Neural cell (in vitro differentiated cells): ENCODE measurements around the gene FPR1. TPM values are rescaled to one million over a fixed set of nuclear protein-coding genes. Genes with fewer than 3 reads are reported as not detected.

ENCODE experiments used
- H2AFZ ChIP-seq: fragments of 200-600, 300-800 bp; sonication (generic), shearing (Covaris generic); 2 replicates; pipeline ENCODE4 v1.6.0; 2014; ENCODE audit warnings: low read depth, mild to moderate bottlenecking, antibody characterized with exemption, low read length, moderate library complexity
- H3F3A ChIP-seq: fragments of 200-600 bp; shearing (Covaris generic); 2 replicates; pipeline ENCODE4 v1.6.1; 2016; ENCODE audit warnings: mild to moderate bottlenecking, moderate library complexity, mixed read lengths, antibody characterized with exemption, low read length; ENCODE audit not compliant: insufficient read depth, poor library complexity, severe bottlenecking
- H3K27ac ChIP-seq: fragments of 200-600, 300-800 bp; sonication (generic), shearing (Covaris generic); 2 replicates; pipeline ENCODE4 v1.5.1; 2014; ENCODE audit warnings: mild to moderate bottlenecking, low read length, moderate library complexity
- H3K27me3 ChIP-seq: fragments of 300-800, 200-600 bp; sonication (generic), shearing (Covaris generic); 2 replicates; pipeline ENCODE4 v1.6.0; 2014; ENCODE audit warnings: mild to moderate bottlenecking, low read depth, low read length, moderate library complexity; ENCODE audit not compliant: insufficient read depth
- H3K36me3 ChIP-seq: fragments of 300-800, 200-600 bp; sonication (generic), shearing (Covaris generic); 2 replicates; pipeline ENCODE4 v1.5.1; 2014; ENCODE audit warnings: mild to moderate bottlenecking, antibody characterized with exemption, low read length, moderate library complexity; ENCODE audit not compliant: insufficient read depth
- H3K4me2 ChIP-seq: fragments of 300-800, 200-600 bp; sonication (generic), shearing (Covaris generic); 2 replicates; pipeline ENCODE4 v1.6.0; 2014; ENCODE audit warnings: mild to moderate bottlenecking, low read length
- H3K4me3 ChIP-seq: fragments of 300-800, 200-600 bp; sonication (generic), shearing (Covaris generic); 2 replicates; pipeline ENCODE4 v1.5.1; 2014; ENCODE audit warnings: mild to moderate bottlenecking, low read length, moderate library complexity
- H3K79me2 ChIP-seq: fragments of 200-600 bp; shearing (Covaris generic); replicated peaks from 2 replicates; pipeline ENCODE4 v1.6.0; 2014; ENCODE audit warnings: mild to moderate bottlenecking, low read length, moderate library complexity; ENCODE audit not compliant: insufficient read depth
- H3K9ac ChIP-seq: fragments of 300-800, 200-600 bp; sonication (generic), shearing (Covaris generic); 2 replicates; pipeline ENCODE4 v1.6.1; 2016; ENCODE audit warnings: mild to moderate bottlenecking, low read length, mixed read lengths
- H3K9me2 ChIP-seq: fragments of 200-600 bp; shearing (Covaris generic); 2 replicates; pipeline ENCODE4 v1.6.1; 2016; ENCODE audit warnings: mild to moderate bottlenecking, low read length, mixed read lengths; ENCODE audit not compliant: insufficient read depth
- H3K9me3 ChIP-seq: fragments of 200-600, 300-800 bp; sonication (generic), shearing (Covaris generic); 2 replicates; pipeline ENCODE4 v1.6.1; 2016; ENCODE audit warnings: mild to moderate bottlenecking, mixed run types, low read length, moderate library complexity, mixed read lengths
- H4K20me1 ChIP-seq: fragments of 200-600 bp; shearing (Covaris generic); 2 replicates; pipeline ENCODE4 v1.6.1; 2016; ENCODE audit warnings: mild to moderate bottlenecking, mixed run types; ENCODE audit not compliant: insufficient read depth
- EP300 ChIP-seq: fragments of 450-650 bp; conservative IDR thresholded peaks from 2 replicates; pipeline ENCODE4 v1.6.1; 2014; ENCODE audit warnings: antibody characterized with exemption, mild to moderate bottlenecking, moderate library complexity; ENCODE audit not compliant: poor library complexity, severe bottlenecking
- EZH2 ChIP-seq: fragments of 200-600, 300-800 bp; shearing (Covaris generic), sonication (generic); IDR thresholded peaks from 2 replicates; pipeline ENCODE4 v1.6.1; 2014; ENCODE audit warnings: antibody characterized with exemption, low read length, borderline replicate concordance, mild to moderate bottlenecking; ENCODE audit not compliant: insufficient read depth, poor library complexity, severe bottlenecking
- MXI1 ChIP-seq: fragments of 450-650 bp; conservative IDR thresholded peaks from 2 replicates; pipeline ENCODE4 v1.6.1; 2014; ENCODE audit warnings: antibody characterized with exemption, mild to moderate bottlenecking; ENCODE audit not compliant: poor library complexity, severe bottlenecking
- POLR2AphosphoS5 ChIP-seq: IDR thresholded peaks from 2 replicates; pipeline ENCODE4 v1.6.1; 2012
- RAD21 ChIP-seq: fragments of 450-650 bp; conservative IDR thresholded peaks from 2 replicates; pipeline ENCODE4 v1.6.1; 2014; ENCODE audit warnings: antibody characterized with exemption, mild to moderate bottlenecking, moderate library complexity
- SMC3 ChIP-seq: fragments of 450-650 bp; conservative IDR thresholded peaks from 2 replicates; pipeline ENCODE4 v1.6.1; 2014; ENCODE audit warnings: antibody characterized with exemption, mild to moderate bottlenecking, moderate library complexity; ENCODE audit not compliant: poor library complexity
- TAF1 ChIP-seq: IDR thresholded peaks from 2 replicates; pipeline ENCODE4 v1.6.1; 2012; ENCODE audit warnings: low read depth
- polyA plus RNA-seq: library from polyadenylated mRNA; depleted of rRNA; stranded (reverse); fragments of >200 nt; gene quantifications from 2 replicates; pipeline ENCODE4 v1.2.3, GENCODE V29; 2014
- TF ChIP-seq, protein P1 (sequence below): fragments of 450-650 bp; IDR thresholded peaks from 2 replicates; pipeline ENCODE4 v1.5.1; 2014; ENCODE audit warnings: antibody characterized with exemption, mild to moderate bottlenecking, moderate library complexity; ENCODE audit not compliant: poor library complexity, severe bottlenecking
- TF ChIP-seq, protein P2 (sequence below): IDR thresholded peaks from 2 replicates; pipeline ENCODE4 v1.6.1; 2012; ENCODE audit warnings: borderline replicate concordance

The FPR1 gene
- polyA plus RNA-seq, 1 donor from 2014 or later, result not detected

DNA sequence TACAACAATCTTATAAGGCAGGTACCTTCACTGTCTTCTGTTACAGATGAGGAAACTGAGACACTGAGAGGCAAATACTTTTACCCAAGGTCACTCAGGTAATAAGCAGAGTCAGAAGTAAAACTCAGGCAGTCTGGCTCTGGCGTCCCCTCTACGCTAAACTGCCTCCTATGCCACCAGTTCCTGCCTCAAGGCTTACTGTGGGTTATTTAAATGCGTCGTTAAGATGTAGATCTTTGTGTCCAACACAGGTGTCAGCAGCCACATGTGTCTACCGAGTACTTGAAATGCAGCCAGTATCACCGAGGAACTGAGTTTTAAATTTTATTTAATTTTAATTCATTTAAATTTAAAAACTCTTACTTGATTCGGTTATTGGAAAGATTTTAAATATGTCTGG, 29.8 kb downstream of the FPR1 start:
- peaks cover 43% of the 10 kb centered on the region for H3K27me3 ChIP-seq
- no peaks in the 10 kb centered on the region for H3F3A ChIP-seq
- TF ChIP-seq POLR2AphosphoS5, result no peak
- no peak for TF ChIP-seq RAD21
- no peak for TF ChIP-seq EP300
- TF ChIP-seq, protein P1, sequence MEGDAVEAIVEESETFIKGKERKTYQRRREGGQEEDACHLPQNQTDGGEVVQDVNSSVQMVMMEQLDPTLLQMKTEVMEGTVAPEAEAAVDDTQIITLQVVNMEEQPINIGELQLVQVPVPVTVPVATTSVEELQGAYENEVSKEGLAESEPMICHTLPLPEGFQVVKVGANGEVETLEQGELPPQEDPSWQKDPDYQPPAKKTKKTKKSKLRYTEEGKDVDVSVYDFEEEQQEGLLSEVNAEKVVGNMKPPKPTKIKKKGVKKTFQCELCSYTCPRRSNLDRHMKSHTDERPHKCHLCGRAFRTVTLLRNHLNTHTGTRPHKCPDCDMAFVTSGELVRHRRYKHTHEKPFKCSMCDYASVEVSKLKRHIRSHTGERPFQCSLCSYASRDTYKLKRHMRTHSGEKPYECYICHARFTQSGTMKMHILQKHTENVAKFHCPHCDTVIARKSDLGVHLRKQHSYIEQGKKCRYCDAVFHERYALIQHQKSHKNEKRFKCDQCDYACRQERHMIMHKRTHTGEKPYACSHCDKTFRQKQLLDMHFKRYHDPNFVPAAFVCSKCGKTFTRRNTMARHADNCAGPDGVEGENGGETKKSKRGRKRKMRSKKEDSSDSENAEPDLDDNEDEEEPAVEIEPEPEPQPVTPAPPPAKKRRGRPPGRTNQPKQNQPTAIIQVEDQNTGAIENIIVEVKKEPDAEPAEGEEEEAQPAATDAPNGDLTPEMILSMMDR, result no peak
- TF ChIP-seq SMC3, result no peak
- TF ChIP-seq EZH2, result no peak
- TF ChIP-seq, protein P2, sequence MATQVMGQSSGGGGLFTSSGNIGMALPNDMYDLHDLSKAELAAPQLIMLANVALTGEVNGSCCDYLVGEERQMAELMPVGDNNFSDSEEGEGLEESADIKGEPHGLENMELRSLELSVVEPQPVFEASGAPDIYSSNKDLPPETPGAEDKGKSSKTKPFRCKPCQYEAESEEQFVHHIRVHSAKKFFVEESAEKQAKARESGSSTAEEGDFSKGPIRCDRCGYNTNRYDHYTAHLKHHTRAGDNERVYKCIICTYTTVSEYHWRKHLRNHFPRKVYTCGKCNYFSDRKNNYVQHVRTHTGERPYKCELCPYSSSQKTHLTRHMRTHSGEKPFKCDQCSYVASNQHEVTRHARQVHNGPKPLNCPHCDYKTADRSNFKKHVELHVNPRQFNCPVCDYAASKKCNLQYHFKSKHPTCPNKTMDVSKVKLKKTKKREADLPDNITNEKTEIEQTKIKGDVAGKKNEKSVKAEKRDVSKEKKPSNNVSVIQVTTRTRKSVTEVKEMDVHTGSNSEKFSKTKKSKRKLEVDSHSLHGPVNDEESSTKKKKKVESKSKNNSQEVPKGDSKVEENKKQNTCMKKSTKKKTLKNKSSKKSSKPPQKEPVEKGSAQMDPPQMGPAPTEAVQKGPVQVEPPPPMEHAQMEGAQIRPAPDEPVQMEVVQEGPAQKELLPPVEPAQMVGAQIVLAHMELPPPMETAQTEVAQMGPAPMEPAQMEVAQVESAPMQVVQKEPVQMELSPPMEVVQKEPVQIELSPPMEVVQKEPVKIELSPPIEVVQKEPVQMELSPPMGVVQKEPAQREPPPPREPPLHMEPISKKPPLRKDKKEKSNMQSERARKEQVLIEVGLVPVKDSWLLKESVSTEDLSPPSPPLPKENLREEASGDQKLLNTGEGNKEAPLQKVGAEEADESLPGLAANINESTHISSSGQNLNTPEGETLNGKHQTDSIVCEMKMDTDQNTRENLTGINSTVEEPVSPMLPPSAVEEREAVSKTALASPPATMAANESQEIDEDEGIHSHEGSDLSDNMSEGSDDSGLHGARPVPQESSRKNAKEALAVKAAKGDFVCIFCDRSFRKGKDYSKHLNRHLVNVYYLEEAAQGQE, result no peak
- TF ChIP-seq TAF1, result no peak
- no peak for TF ChIP-seq MXI1

DNA sequence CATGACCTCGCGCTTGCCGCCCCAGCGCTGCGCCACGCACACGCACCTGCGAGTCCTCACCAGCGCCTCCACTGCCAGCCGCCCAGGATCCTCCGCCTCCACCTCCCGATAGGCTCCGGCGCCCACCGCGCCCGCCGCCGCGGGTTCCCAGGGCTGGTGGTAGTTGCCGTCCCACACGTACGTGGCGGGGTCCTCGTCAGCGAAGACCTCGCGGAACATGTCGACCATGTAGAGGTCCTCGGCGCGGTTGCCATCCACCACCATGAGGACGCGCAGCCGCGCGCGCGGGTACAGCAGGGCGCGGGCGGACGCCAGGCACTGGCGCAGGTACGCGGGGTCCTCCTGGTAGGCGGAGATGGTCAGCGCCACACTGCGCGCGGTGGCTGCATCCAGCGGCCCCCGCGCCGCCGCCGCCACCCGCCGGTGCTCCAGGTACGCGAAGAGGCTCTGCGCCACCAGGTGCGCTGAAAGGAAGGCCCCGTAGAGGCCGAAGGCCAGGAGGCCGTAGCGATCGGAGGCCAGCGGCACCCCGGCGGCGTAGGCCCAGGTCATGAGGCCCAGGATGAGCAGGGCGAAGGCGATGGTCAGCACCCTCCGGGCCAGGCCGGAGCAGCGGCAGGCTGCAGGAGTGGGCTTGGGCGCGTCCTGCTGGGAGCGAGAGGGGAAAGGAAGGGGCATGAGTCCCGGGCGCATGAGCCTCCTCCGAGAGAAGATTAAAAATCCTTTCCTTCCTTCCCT, 32.3 kb downstream of the FPR1 start:
- Histone ChIP-seq H3K9me3 (no peaks in the 10 kb centered on the region), H3K27me3 (peaks cover 48% of the 10 kb centered on the region), H2AFZ (no peak overlapping the region), H3K27ac (no peak overlapping the region), H3K36me3 (no peaks in the 10 kb centered on the region), H3K4me3 (peak overlapping the region; percentile 63), H3K9me2 (no peaks in the 10 kb centered on the region), H3K4me2 (no peak overlapping the region), H3K79me2 (no peaks in the 10 kb centered on the region), H4K20me1 (no peaks in the 10 kb centered on the region), H3K9ac (no peak overlapping the region), H3F3A (no peaks in the 10 kb centered on the region)
- TF ChIP-seq POLR2AphosphoS5 (no peak), SMC3 (no peak), EZH2 (no peak), EP300 (no peak), RAD21 (no peak), MXI1 (no peak), TAF1 (no peak)
- TF ChIP-seq, protein P1, result no peak
- TF ChIP-seq, protein P2, result no peak

More for the DNA sequence above, 29.8 kb downstream of the FPR1 start:
- H3K9me3 ChIP-seq, result no peaks in the 10 kb centered on the region
- no peak overlapping the region for H3K4me3 ChIP-seq
- H3K9me2 ChIP-seq, result no peaks in the 10 kb centered on the region
- no peaks in the 10 kb centered on the region for H4K20me1 ChIP-seq
- H2AFZ ChIP-seq, result no peak overlapping the region
- H3K4me2 ChIP-seq, result no peak overlapping the region
- H3K36me3 ChIP-seq, result no peaks in the 10 kb centered on the region
- H3K27ac ChIP-seq, result no peak overlapping the region
- no peaks in the 10 kb centered on the region for H3K79me2 ChIP-seq
- H3K9ac ChIP-seq, result no peak overlapping the region
